ENCODE data around the gene DOCK10.
"Not testable (repeated sequence)": the region's sequence is repeated elsewhere in the genome, so short reads cannot be mapped to it uniquely, and the experiment has no call there.

DOCK10 gene

DNA sequence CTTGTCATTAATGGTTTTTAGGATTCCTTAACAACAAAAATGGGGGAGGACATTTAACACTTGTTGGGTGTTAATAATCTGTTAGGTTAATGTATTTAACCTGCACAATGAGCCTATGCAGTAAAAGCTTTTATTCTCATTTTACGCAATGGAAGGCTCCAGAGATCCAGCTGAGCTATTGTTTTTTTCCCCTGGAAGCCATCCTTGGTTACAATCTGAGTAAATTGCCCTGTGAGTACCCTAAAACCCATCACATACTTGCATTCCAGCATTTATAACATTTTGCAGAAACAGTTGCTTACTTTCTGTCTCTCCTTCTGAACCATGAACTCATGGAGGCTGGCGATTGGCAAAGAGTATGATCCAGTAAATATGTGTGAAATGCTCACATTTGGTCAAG lies 30.2 kb upstream of the DOCK10 start:
- Histone ChIP-seq H3K9me3 (ENCODE audit: control insufficient read depth, low read length) (no peaks in the 10 kb centered on the region), H3K27me3 (ENCODE audit: control insufficient read depth, insufficient read depth, low read length, poor library complexity, severe bottlenecking) (no peaks in the 10 kb centered on the region), H3K4me1 (ENCODE audit: control insufficient read depth, insufficient read depth, low read length) (peaks cover 12% of the 10 kb centered on the region), H3K4me3 (ENCODE audit: insufficient read depth, low read depth, low read length) (no peak overlapping the region), H3K36me3 (ENCODE audit: control insufficient read depth, insufficient read depth, low read length) (no peaks in the 10 kb centered on the region), H3K27ac (ENCODE audit: insufficient read depth, low read depth, low read length, poor library complexity, severe bottlenecking) (no peak overlapping the region)
- 41 to 72% methylated on average over 1 to 2 of the region's 2 CpGs for WGBS, 2 experiments

- WGBS, 2 experiments, result 87 to 88% methylated on average over 2 of the region's 2 CpGs
Observed at GRCh38 chr2:225070811-225071210, 28.5 kb upstream of the DOCK10 start.

GRCh38 chr2:225069966-225070365 lies 27.7 kb upstream of the DOCK10 start:
- H3K36me3 ChIP-seq (ENCODE audit: control insufficient read depth, insufficient read depth, low read length), result no peaks in the 10 kb centered on the region
- no peaks in the 10 kb centered on the region for H3K9me3 ChIP-seq (ENCODE audit: control insufficient read depth, low read length)
- H3K4me1 ChIP-seq (ENCODE audit: control insufficient read depth, insufficient read depth, low read length), result peaks cover 12% of the 10 kb centered on the region
- WGBS, 2 experiments, result 100% methylated on average over 1 of the region's 1 CpG; no CpG with 5 or more reads in 1 of the 2 experiments
- no peak overlapping the region for H3K4me3 ChIP-seq (ENCODE audit: insufficient read depth, low read depth, low read length)
- H3K27ac ChIP-seq (ENCODE audit: insufficient read depth, low read depth, low read length, poor library complexity, severe bottlenecking), result no peak overlapping the region
- no peaks in the 10 kb centered on the region for H3K27me3 ChIP-seq (ENCODE audit: control insufficient read depth, insufficient read depth, low read length, poor library complexity, severe bottlenecking)

More at GRCh38 chr2:225070811-225071210, 28.5 kb upstream of the DOCK10 start:
- Histone ChIP-seq H3K9me3 (ENCODE audit: control insufficient read depth, low read length) (no peaks in the 10 kb centered on the region), H3K36me3 (ENCODE audit: control insufficient read depth, insufficient read depth, low read length) (no peaks in the 10 kb centered on the region), H3K27me3 (ENCODE audit: control insufficient read depth, insufficient read depth, low read length, poor library complexity, severe bottlenecking) (no peaks in the 10 kb centered on the region), H3K4me1 (ENCODE audit: control insufficient read depth, insufficient read depth, low read length) (peaks cover 12% of the 10 kb centered on the region), H3K4me3 (ENCODE audit: insufficient read depth, low read depth, low read length) (no peak overlapping the region), H3K27ac (ENCODE audit: insufficient read depth, low read depth, low read length, poor library complexity, severe bottlenecking) (no peak overlapping the region)

- Histone ChIP-seq H3K36me3 (ENCODE audit: control insufficient read depth, insufficient read depth, low read length) (no peaks in the 10 kb centered on the region), H3K9me3 (ENCODE audit: control insufficient read depth, low read length) (no peaks in the 10 kb centered on the region), H3K4me1 (ENCODE audit: control insufficient read depth, insufficient read depth, low read length) (peaks cover 12% of the 10 kb centered on the region), H3K27ac (ENCODE audit: insufficient read depth, low read depth, low read length, poor library complexity, severe bottlenecking) (no peak overlapping the region), H3K27me3 (ENCODE audit: control insufficient read depth, insufficient read depth, low read length, poor library complexity, severe bottlenecking) (no peaks in the 10 kb centered on the region), H3K4me3 (ENCODE audit: insufficient read depth, low read depth, low read length) (no peak overlapping the region)
- WGBS, 2 experiments, result 94 to 96% methylated on average over 1 of the region's 1 CpG
Observed at GRCh38 chr2:225069477-225069876, 27.2 kb upstream of the DOCK10 start.

- WGBS, 2 experiments, result 96% methylated on average over 3 of the region's 3 CpGs
- Histone ChIP-seq H3K27me3 (ENCODE audit: control insufficient read depth, insufficient read depth, low read length, poor library complexity, severe bottlenecking) (no peaks in the 10 kb centered on the region), H3K9me3 (ENCODE audit: control insufficient read depth, low read length) (no peaks in the 10 kb centered on the region), H3K36me3 (ENCODE audit: control insufficient read depth, insufficient read depth, low read length) (no peaks in the 10 kb centered on the region), H3K4me1 (ENCODE audit: control insufficient read depth, insufficient read depth, low read length) (no peaks in the 10 kb centered on the region), H3K4me3 (ENCODE audit: insufficient read depth, low read depth, low read length) (no peak overlapping the region), H3K27ac (ENCODE audit: insufficient read depth, low read depth, low read length, poor library complexity, severe bottlenecking) (no peak overlapping the region)
Observed at GRCh38 chr2:225065882-225066281, 23.6 kb upstream of the DOCK10 start.

DNA sequence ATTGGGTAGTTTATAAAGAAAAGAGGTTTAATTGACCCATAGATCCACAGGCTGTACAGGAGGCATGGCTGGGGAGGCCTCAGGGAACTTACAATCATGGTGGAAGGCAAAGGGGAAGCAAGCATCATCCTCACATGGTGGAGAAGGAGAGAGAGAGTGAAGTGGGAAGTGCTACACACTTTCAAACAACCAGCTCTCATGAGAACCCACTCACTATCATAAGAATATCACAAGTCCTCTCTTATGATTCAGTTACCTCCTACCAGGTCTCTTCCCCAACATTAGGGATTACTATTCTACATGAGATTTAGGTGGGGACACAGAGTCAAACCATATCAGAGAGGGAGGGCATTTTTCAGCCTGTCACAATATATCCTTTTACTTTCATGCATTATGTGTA lies 22.7 kb upstream of the DOCK10 start:
- no peaks in the 10 kb centered on the region for H3K9me3 ChIP-seq (ENCODE audit: control insufficient read depth, low read length)
- H3K4me1 ChIP-seq (ENCODE audit: control insufficient read depth, insufficient read depth, low read length), result no peaks in the 10 kb centered on the region
- H3K4me3 ChIP-seq (ENCODE audit: insufficient read depth, low read depth, low read length), result no peak overlapping the region
- no peaks in the 10 kb centered on the region for H3K27me3 ChIP-seq (ENCODE audit: control insufficient read depth, insufficient read depth, low read length, poor library complexity, severe bottlenecking)
- no peak overlapping the region for H3K27ac ChIP-seq (ENCODE audit: insufficient read depth, low read depth, low read length, poor library complexity, severe bottlenecking)
- H3K36me3 ChIP-seq (ENCODE audit: control insufficient read depth, insufficient read depth, low read length), result no peaks in the 10 kb centered on the region

GRCh38 chr2:225064362-225064761 lies 22.1 kb upstream of the DOCK10 start:
- no peaks in the 10 kb centered on the region for H3K9me3 ChIP-seq (ENCODE audit: control insufficient read depth, low read length)
- no peaks in the 10 kb centered on the region for H3K27me3 ChIP-seq (ENCODE audit: control insufficient read depth, insufficient read depth, low read length, poor library complexity, severe bottlenecking)
- H3K4me1 ChIP-seq (ENCODE audit: control insufficient read depth, insufficient read depth, low read length), result no peaks in the 10 kb centered on the region
- H3K4me3 ChIP-seq (ENCODE audit: insufficient read depth, low read depth, low read length), result no peak overlapping the region
- no peaks in the 10 kb centered on the region for H3K36me3 ChIP-seq (ENCODE audit: control insufficient read depth, insufficient read depth, low read length)
- no peak overlapping the region for H3K27ac ChIP-seq (ENCODE audit: insufficient read depth, low read depth, low read length, poor library complexity, severe bottlenecking)
- WGBS, 2 experiments, result 88% methylated on average over 2 of the region's 2 CpGs

DNA sequence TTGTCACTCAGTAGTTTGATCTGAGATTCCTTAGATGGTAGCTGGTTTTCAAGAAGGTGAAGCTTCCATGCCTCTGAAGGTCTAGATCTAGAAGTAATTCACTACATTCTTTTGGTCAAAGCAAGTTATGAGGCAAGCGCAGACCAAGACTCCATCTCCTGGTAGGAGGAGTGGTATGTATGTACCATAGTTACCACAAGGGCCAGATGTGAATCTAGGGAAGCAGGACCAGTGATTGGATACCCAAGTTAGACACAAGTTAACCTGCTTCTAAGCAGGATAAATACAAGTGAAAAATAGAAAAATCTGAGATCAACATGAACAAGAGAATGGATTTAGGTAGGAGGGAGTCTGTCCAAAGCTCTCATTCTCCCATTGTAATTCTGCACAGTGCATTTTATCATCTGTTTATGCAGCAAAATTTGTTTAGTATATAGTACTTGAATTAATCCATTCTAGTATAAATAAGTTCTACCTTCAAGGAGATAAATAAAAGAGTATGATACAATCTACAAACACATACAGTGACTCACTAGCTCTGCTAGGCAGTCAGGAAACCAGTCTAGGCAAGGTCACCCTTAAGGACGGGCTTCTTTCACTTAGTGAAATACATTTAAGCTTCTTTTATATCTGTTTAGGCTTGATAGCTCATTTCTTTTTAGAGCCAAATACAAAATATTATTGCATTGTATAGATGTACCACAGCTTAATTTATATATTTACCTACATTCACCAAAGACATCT lies 14.2 kb upstream of the DOCK10 start:
- H3K9me3 ChIP-seq (ENCODE audit: control insufficient read depth, low read length), result no peaks in the 10 kb centered on the region
- no peaks in the 10 kb centered on the region for H3K4me1 ChIP-seq (ENCODE audit: control insufficient read depth, insufficient read depth, low read length)
- H3K4me3 ChIP-seq (ENCODE audit: insufficient read depth, low read depth, low read length), result no peak overlapping the region
- no peaks in the 10 kb centered on the region for H3K27me3 ChIP-seq (ENCODE audit: control insufficient read depth, insufficient read depth, low read length, poor library complexity, severe bottlenecking)
- H3K36me3 ChIP-seq (ENCODE audit: control insufficient read depth, insufficient read depth, low read length), result no peaks in the 10 kb centered on the region
- H3K27ac ChIP-seq (ENCODE audit: insufficient read depth, low read depth, low read length, poor library complexity, severe bottlenecking), result no peak overlapping the region
- 100% methylated on average over 2 of the region's 2 CpGs for WGBS, 2 experiments

GRCh38 chr2:225055714-225056113 lies 13.4 kb upstream of the DOCK10 start:
- no peaks in the 10 kb centered on the region for H3K4me1 ChIP-seq (ENCODE audit: control insufficient read depth, insufficient read depth, low read length)
- H3K27ac ChIP-seq (ENCODE audit: insufficient read depth, low read depth, low read length, poor library complexity, severe bottlenecking), result no peak overlapping the region
- no peaks in the 10 kb centered on the region for H3K9me3 ChIP-seq (ENCODE audit: control insufficient read depth, low read length)
- WGBS, 2 experiments, result 92% methylated on average over 1 of the region's 1 CpG; no CpG with 5 or more reads in 1 of the 2 experiments
- no peaks in the 10 kb centered on the region for H3K36me3 ChIP-seq (ENCODE audit: control insufficient read depth, insufficient read depth, low read length)
- no peak overlapping the region for H3K4me3 ChIP-seq (ENCODE audit: insufficient read depth, low read depth, low read length)
- no peaks in the 10 kb centered on the region for H3K27me3 ChIP-seq (ENCODE audit: control insufficient read depth, insufficient read depth, low read length, poor library complexity, severe bottlenecking)

DNA sequence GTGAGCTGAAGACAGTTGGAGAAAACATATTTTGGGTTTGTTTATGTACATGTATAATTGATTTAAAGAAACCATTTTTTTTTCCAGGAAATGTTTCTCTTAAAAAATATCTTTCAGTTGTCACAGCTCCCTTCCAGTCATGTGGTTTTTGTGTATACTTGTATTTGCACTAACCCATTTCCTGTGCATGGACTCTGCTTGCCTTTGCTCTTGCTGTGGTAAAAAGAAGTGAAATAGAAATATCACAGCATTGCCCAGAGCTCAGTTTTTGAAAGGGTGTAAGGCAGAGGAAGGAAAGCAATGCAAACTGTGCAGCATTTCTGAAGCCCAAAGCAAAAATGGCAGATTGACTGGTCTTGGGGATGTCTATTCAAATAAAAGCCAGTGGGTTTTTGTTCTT lies 10.4 kb upstream of the DOCK10 start:
- H3K36me3 ChIP-seq (ENCODE audit: control insufficient read depth, insufficient read depth, low read length), result no peaks in the 10 kb centered on the region
- no peak overlapping the region for H3K4me3 ChIP-seq (ENCODE audit: insufficient read depth, low read depth, low read length)
- H3K4me1 ChIP-seq (ENCODE audit: control insufficient read depth, insufficient read depth, low read length), result no peaks in the 10 kb centered on the region
- H3K27ac ChIP-seq (ENCODE audit: insufficient read depth, low read depth, low read length, poor library complexity, severe bottlenecking), result no peak overlapping the region
- H3K9me3 ChIP-seq (ENCODE audit: control insufficient read depth, low read length), result no peaks in the 10 kb centered on the region
- H3K27me3 ChIP-seq (ENCODE audit: control insufficient read depth, insufficient read depth, low read length, poor library complexity, severe bottlenecking), result no peaks in the 10 kb centered on the region

- H3K4me3 ChIP-seq (ENCODE audit: insufficient read depth, low read depth, low read length); H3K27ac ChIP-seq (ENCODE audit: insufficient read depth, low read depth, low read length, poor library complexity, severe bottlenecking); H3K9me3 ChIP-seq (ENCODE audit: control insufficient read depth, low read length); H3K4me1 ChIP-seq (ENCODE audit: control insufficient read depth, insufficient read depth, low read length); H3K36me3 ChIP-seq (ENCODE audit: control insufficient read depth, insufficient read depth, low read length): not testable (repeated sequence)
- 90 to 94% methylated on average over 4 of the region's 4 CpGs for WGBS, 2 experiments
- peaks cover 28% of the 10 kb centered on the region for H3K27me3 ChIP-seq (ENCODE audit: control insufficient read depth, insufficient read depth, low read length, poor library complexity, severe bottlenecking)
Observed at GRCh38 chr2:225047502-225047901, 5.2 kb upstream of the DOCK10 start.

Data from ectodermal cell (in vitro differentiated cells).